ENCODE data around the gene NCEH1. TPM values are rescaled to one million over a fixed set of nuclear protein-coding genes. Genes with fewer than 3 reads are reported as not detected.

Gene NCEH1
- total and polyA plus RNA-seq, 2 of the 13 experiments (the other 11 are each of a cell fraction or from before 2014, with no cell fraction given): 12.9 to 21.4 TPM

DNA sequence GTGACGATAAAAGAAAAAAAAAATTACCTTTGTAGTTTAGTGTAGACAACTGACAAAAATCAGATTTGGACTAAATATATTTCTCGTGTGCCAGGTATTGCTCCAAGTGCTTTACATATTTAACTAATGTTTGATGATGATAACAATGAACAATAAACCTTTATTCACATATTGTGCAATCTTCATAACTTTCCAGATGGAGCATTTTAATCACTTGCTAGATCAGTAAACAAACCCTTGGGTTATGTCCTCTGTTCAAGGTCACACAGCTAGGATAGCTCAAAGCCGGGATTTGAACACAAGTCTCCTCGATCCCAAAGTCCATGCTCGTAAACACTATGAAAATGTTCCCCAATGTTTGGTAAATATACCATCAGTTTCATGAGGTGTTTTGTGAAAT, 14.5 kb downstream of the NCEH1 start (continued):
- TF ChIP-seq, protein P1, sequence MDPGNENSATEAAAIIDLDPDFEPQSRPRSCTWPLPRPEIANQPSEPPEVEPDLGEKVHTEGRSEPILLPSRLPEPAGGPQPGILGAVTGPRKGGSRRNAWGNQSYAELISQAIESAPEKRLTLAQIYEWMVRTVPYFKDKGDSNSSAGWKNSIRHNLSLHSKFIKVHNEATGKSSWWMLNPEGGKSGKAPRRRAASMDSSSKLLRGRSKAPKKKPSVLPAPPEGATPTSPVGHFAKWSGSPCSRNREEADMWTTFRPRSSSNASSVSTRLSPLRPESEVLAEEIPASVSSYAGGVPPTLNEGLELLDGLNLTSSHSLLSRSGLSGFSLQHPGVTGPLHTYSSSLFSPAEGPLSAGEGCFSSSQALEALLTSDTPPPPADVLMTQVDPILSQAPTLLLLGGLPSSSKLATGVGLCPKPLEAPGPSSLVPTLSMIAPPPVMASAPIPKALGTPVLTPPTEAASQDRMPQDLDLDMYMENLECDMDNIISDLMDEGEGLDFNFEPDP (CRISPR knock-in tag; conservative IDR thresholded peaks at IDR 0.05): no peak
- TF ChIP-seq MYC (CRISPR knock-in tag; IDR thresholded peaks at IDR 0.05; ENCODE audit: borderline replicate concordance) (no peak), ATF7-NPFF (CRISPR knock-in tag; IDR thresholded peaks at IDR 0.05; ENCODE audit: low read depth) (no peak)
- TF ChIP-seq, protein P2, sequence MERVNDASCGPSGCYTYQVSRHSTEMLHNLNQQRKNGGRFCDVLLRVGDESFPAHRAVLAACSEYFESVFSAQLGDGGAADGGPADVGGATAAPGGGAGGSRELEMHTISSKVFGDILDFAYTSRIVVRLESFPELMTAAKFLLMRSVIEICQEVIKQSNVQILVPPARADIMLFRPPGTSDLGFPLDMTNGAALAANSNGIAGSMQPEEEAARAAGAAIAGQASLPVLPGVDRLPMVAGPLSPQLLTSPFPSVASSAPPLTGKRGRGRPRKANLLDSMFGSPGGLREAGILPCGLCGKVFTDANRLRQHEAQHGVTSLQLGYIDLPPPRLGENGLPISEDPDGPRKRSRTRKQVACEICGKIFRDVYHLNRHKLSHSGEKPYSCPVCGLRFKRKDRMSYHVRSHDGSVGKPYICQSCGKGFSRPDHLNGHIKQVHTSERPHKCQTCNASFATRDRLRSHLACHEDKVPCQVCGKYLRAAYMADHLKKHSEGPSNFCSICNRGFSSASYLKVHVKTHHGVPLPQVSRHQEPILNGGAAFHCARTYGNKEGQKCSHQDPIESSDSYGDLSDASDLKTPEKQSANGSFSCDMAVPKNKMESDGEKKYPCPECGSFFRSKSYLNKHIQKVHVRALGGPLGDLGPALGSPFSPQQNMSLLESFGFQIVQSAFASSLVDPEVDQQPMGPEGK (CRISPR knock-in tag; IDR thresholded peaks at IDR 0.05): peak; percentile 34; the same call in 1 of the 2 replicates

DNA sequence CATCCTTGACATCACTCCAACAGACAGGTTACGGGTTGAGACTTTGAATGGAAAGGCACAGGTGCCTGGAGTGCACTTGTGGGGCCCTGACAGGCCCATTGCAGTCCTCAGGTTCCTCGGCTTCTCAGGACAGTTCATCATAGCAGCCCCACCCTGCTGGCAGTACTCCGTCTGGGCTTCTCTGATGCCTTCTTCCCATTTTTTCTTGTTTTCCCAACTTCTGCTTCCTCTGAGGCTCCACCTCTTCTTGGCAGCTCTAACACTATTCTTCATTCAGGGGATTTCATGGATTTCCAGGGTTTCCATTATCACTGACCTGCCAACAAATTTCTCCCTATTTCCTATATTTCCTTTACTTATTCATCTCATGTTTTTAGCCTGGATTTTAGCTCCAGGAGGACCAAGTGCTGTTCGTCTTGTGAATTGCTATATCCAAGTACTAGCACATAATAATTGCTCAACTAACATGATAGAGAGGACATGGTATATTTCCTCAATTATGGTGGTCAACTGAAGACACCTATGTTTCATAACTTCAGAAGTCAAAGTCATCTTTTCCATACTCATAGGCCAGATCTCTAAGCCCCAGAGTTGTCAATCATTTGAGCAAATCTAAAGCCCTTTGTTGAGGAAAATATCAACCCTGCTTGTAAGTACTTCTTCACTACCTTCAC, 16.2 kb downstream of the NCEH1 start:
- in situ Hi-C loops (cut with HindIII; ENCODE audit: extremely low pct_ligation_motif_present, low pct_unique_long_range_greater_than_20kb) (no loop called here), intact Hi-C loops (cut with micrococcal nuclease; ENCODE audit: unreplicated experiment) (no loop called here)
- ChIA-PET POLR2A (no interaction called here), CTCF (ENCODE audit: low intra/inter-chr PET ratio, low total read pairs) (no interaction called here)
- Histone ChIP-seq H4K20me1 (ENCODE audit: insufficient read depth, low read length) (no peaks in the 10 kb centered on the region), H3K9me3 (ENCODE audit: low read length) (no peaks in the 10 kb centered on the region), H3K4me2 (ENCODE audit: low read depth, low read length) (no peak overlapping the region), H3K27ac (ENCODE audit: extremely low read length, insufficient read depth, low read length) (peak overlapping the region; percentile 85), H2AFZ (ENCODE audit: low read length) (no peak overlapping the region), H3K27me3 (ENCODE audit: control insufficient read depth in 1 of 2, insufficient read depth in 2 of 2, low read length in 2 of 2) (no peaks in the 10 kb centered on the region), H3K79me2 (ENCODE audit: insufficient read depth, low read length) (peaks cover 60% of the 10 kb centered on the region), H3K9ac (ENCODE audit: insufficient read depth, low read depth, low read length) (no peak overlapping the region), H3K4me1 (ENCODE audit: insufficient read depth, low read length) (peaks cover 94% of the 10 kb centered on the region), H3K36me3 (replicated peaks in 1 of 2; ENCODE audit: control insufficient read depth in 1 of 2, insufficient read depth in 2 of 2, low read length in 2 of 2) (peaks cover 0 to 3% of the 10 kb centered on the region in 2 experiments; a peak in 2 of 5 replicates), H3K4me3 (replicated peaks in 1 of 3; ENCODE audit: insufficient read depth in 1 of 3, low read depth in 2 of 3, low read length in 3 of 3) (no peak overlapping the region)
- FAIRE-seq: no peak
- no peak for ATAC-seq
- TF ChIP-seq NCOA2 (CRISPR knock-in tag; IDR thresholded peaks at IDR 0.05) (no peak), FOXJ3 (CRISPR knock-in tag; IDR thresholded peaks at IDR 0.05; ENCODE audit: borderline replicate concordance) (0 out of 2 replicates have a peak, but pooled peaks have one; percentile 2), CHD4 (IDR thresholded peaks at IDR 0.05; ENCODE audit: borderline replicate concordance, low read length) (0 out of 2 replicates have a peak, but pooled peaks have one; percentile 7), FLYWCH1 (CRISPR knock-in tag; IDR thresholded peaks at IDR 0.05) (no peak)
- DNase-seq (ENCODE audit: low spot score): no peak
- 98% methylated on average over 4 of the region's 4 CpGs for WGBS (ENCODE audit: low lambda C conversion rate)
- no TSS peak for BruUV-seq (replicated peaks)
